ENCODE measurements around the gene VWA2. TPM values are rescaled to one million over a fixed set of nuclear protein-coding genes. Genes with fewer than 3 reads are reported as not detected.
A peak's percentile ranks its signal among the peaks of the same experiment; 100 is the strongest.

The VWA2 gene
- polyA plus RNA-seq, 1 donor from 2014 or later = not detected

GRCh38 chr10:114301951-114302710 is 63.1 kb downstream of the VWA2 start:
- H2AFZ ChIP-seq (ENCODE audit: low read depth, low read length) = no peak overlapping the region
- H3K4me3 ChIP-seq (ENCODE audit: low read length) = no peak overlapping the region
- H3K9me3 ChIP-seq (ENCODE audit: low read length) = no peaks in the 10 kb centered on the region
- H3K9ac ChIP-seq (ENCODE audit: low read length) = no peak overlapping the region
- peaks cover 4% of the 10 kb centered on the region for H3F3A ChIP-seq (ENCODE audit: insufficient read depth, low read length, poor library complexity, severe bottlenecking)
- H4K20me1 ChIP-seq (ENCODE audit: insufficient read depth) = no peaks in the 10 kb centered on the region
- H3K27ac ChIP-seq (ENCODE audit: low read length) = no peak overlapping the region
- H3K79me2 ChIP-seq (replicated peaks; ENCODE audit: insufficient read depth, low read length) = no peaks in the 10 kb centered on the region
- no peaks in the 10 kb centered on the region for H3K36me3 ChIP-seq (ENCODE audit: insufficient read depth, low read length)
- H3K27me3 ChIP-seq (ENCODE audit: insufficient read depth, low read depth, low read length) = no peaks in the 10 kb centered on the region
- TF ChIP-seq SMC3 (conservative IDR thresholded peaks at IDR 0.05; ENCODE audit: poor library complexity) (no peak), CTCF (IDR thresholded peaks at IDR 0.05; ENCODE audit: poor library complexity, severe bottlenecking) (no peak)
- H3K4me2 ChIP-seq (ENCODE audit: low read length) = no peak overlapping the region
- no peaks in the 10 kb centered on the region for H3K9me2 ChIP-seq (ENCODE audit: insufficient read depth, low read length)

- no peaks in the 10 kb centered on the region for H3K9me3 ChIP-seq (ENCODE audit: low read length)
- peak overlapping the region; percentile 63 for H3K9ac ChIP-seq (ENCODE audit: low read length)
- no peaks in the 10 kb centered on the region for H3K27me3 ChIP-seq (ENCODE audit: insufficient read depth, low read depth, low read length)
- no peaks in the 10 kb centered on the region for H3K9me2 ChIP-seq (ENCODE audit: insufficient read depth, low read length)
- no peak overlapping the region for H2AFZ ChIP-seq (ENCODE audit: low read depth, low read length)
- no peaks in the 10 kb centered on the region for H4K20me1 ChIP-seq (ENCODE audit: insufficient read depth)
- H3F3A ChIP-seq (ENCODE audit: insufficient read depth, low read length, poor library complexity, severe bottlenecking) = peaks cover 4% of the 10 kb centered on the region
- no peak for TF ChIP-seq RAD21 (conservative IDR thresholded peaks at IDR 0.05)
- no peak for TF ChIP-seq POLR2AphosphoS5 (IDR thresholded peaks at IDR 0.05)
- no peak for TF ChIP-seq MXI1 (conservative IDR thresholded peaks at IDR 0.05; ENCODE audit: poor library complexity, severe bottlenecking)
- TF ChIP-seq TAF1 (IDR thresholded peaks at IDR 0.05; ENCODE audit: low read depth) = no peak
- TF ChIP-seq SMC3 (conservative IDR thresholded peaks at IDR 0.05; ENCODE audit: poor library complexity) = no peak
- TF ChIP-seq REST (IDR thresholded peaks at IDR 0.05; ENCODE audit: borderline replicate concordance) = no peak
- TF ChIP-seq EZH2 (IDR thresholded peaks at IDR 0.05; ENCODE audit: borderline replicate concordance, insufficient read depth, low read length, poor library complexity, severe bottlenecking) = no peak
- no peak for TF ChIP-seq CTCF (IDR thresholded peaks at IDR 0.05; ENCODE audit: poor library complexity, severe bottlenecking)
- H3K36me3 ChIP-seq (ENCODE audit: insufficient read depth, low read length) = no peaks in the 10 kb centered on the region
- H3K79me2 ChIP-seq (replicated peaks; ENCODE audit: insufficient read depth, low read length) = no peaks in the 10 kb centered on the region
- no peak overlapping the region for H3K27ac ChIP-seq (ENCODE audit: low read length)
- H3K4me3 ChIP-seq (ENCODE audit: low read length) = peak overlapping the region; percentile 76
- peak overlapping the region; percentile 94 for H3K4me2 ChIP-seq (ENCODE audit: low read length)
Measured at GRCh38 chr10:114303556-114303955, 64.5 kb downstream of the VWA2 start.

Data from neural cell (in vitro differentiated cells).